Thymus (tissue), 11 donors: ENCODE results near the gene REPIN1. TPM values are rescaled to one million over a fixed set of nuclear protein-coding genes. Genes with fewer than 3 reads are reported as not detected.

Experiments used
- DNase-seq, 9 donors: peaks; one replicate each; pipeline ENCODE4 v3.0.0-alpha.2; 2013; ENCODE audit warnings: low spot score in 9 of 9, low read depth in 6 of 9, missing footprints in 1 of 9
- H3K27ac ChIP-seq, 2 donors: one replicate each; pipeline ENCODE4 v1.5.1; 2013; ENCODE audit warnings: control low read depth in 1 of 2, low read depth in 1 of 2, low read length in 1 of 2, mild to moderate bottlenecking in 1 of 2, moderate library complexity in 1 of 2
- H3K27me3 ChIP-seq, 2 donors: one replicate each; pipeline ENCODE4 v1.5.1; 2013; ENCODE audit warnings: low read length in 1 of 2; ENCODE audit not compliant: control insufficient read depth in 2 of 2, insufficient read depth in 1 of 2
- H3K36me3 ChIP-seq, 2 donors: one replicate each; pipeline ENCODE4 v1.5.1; 2013; ENCODE audit warnings: low read length in 1 of 2, mild to moderate bottlenecking in 1 of 2, moderate library complexity in 1 of 2; ENCODE audit not compliant: control insufficient read depth in 2 of 2, insufficient read depth in 2 of 2
- H3K4me1 ChIP-seq, 2 donors: one replicate each; pipeline ENCODE4 v1.5.1; 2013; ENCODE audit warnings: low read length in 2 of 2; ENCODE audit not compliant: control insufficient read depth in 2 of 2, insufficient read depth in 2 of 2
- H3K4me3 ChIP-seq, 2 donors: one replicate each; pipeline ENCODE4 v1.5.1; 2013; ENCODE audit warnings: low read length in 2 of 2, control low read depth in 1 of 2, mild to moderate bottlenecking in 1 of 2
- H3K9me3 ChIP-seq, 2 donors: one replicate each; pipeline ENCODE4 v1.5.1; 2013; ENCODE audit warnings: low read length in 1 of 2, mild to moderate bottlenecking in 1 of 2; ENCODE audit not compliant: control insufficient read depth in 2 of 2, insufficient read depth in 1 of 2
- WGBS: extraction: QIAGEN DNeasy Blood & Tissue Kit; methylation state at CpG from one replicate; pipeline ENCODE4 v1.1.7; 2013; 5-methylcytosine and 5-hydroxymethylcytosine counted together
- polyA plus RNA-seq: library from polyadenylated mRNA; stranded (reverse); fragments of 200-250 nt; gene quantifications from one replicate; pipeline ENCODE4 v1.2.3, GENCODE V29; 2013
- total RNA-seq: library from RNA; stranded (reverse); fragments of 120-200 nt; gene quantifications from one replicate; pipeline ENCODE4 v1.2.4, GENCODE V29; 2013
- donor health status: healthy.

The REPIN1 gene
- total and polyA plus RNA-seq, 2 donors: 58.9 to 97.0 TPM

GRCh38 chr7:150334108-150334507, 34.5 kb upstream of the REPIN1 start:
- H3K4me1 ChIP-seq: no peaks in the 10 kb centered on the region
- peaks cover 62 to 66% of the 10 kb centered on the region in 2 donors for H3K36me3 ChIP-seq
- H3K27ac ChIP-seq: no peak overlapping the region
- H3K4me3 ChIP-seq: no peak overlapping the region
- H3K27me3 ChIP-seq: peaks cover 0 to 7% of the 10 kb centered on the region in 2 donors
- DNase-seq: no peak
- no peaks in the 10 kb centered on the region for H3K9me3 ChIP-seq
- over 99% methylated on average over 8 of the region's 8 CpGs for WGBS

GRCh38 chr7:150335108-150335773, 33.4 kb upstream of the REPIN1 start:
- WGBS: 93% methylated on average over 7 of the region's 7 CpGs
- Histone ChIP-seq H3K27ac (no peak overlapping the region), H3K4me3 (no peak overlapping the region), H3K4me1 (peaks cover 0 to 6% of the 10 kb centered on the region in 2 donors), H3K27me3 (peaks cover 0 to 18% of the 10 kb centered on the region in 2 donors), H3K36me3 (peaks cover 50 to 55% of the 10 kb centered on the region in 2 donors), H3K9me3 (no peaks in the 10 kb centered on the region)
- no peak for DNase-seq

- WGBS: 98% methylated on average over 6 of the region's 6 CpGs
- Histone ChIP-seq H3K4me3 (no peak overlapping the region), H3K36me3 (peaks cover 45 to 50% of the 10 kb centered on the region in 2 donors), H3K27ac (no peak overlapping the region), H3K27me3 (peaks cover 0 to 23% of the 10 kb centered on the region in 2 donors), H3K4me1 (peaks cover 0 to 10% of the 10 kb centered on the region in 2 donors), H3K9me3 (no peaks in the 10 kb centered on the region)
- DNase-seq: no peak
These were observed 32.9 kb upstream of the REPIN1 start for GRCh38 chr7:150335774-150336112.

DNA sequence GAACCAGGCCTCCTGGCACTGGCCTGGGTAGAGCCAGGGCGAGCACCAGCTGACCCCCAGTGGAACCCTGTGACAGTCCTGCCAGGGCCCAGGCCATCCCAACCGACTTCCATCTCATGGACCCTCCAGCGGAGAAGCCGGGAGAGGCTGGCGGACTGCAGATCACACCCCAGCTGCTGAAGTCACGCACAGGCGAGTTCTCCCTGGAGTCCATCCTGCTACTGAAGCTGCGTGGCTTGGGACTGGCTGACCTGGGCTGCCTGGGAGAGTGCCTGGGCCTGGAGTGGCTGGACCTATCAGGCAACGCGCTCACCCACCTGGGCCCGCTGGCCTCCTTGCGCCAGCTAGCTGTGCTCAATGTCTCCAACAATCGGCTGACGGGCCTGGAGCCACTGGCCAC, 31.9 kb upstream of the REPIN1 start:
- Histone ChIP-seq H3K27ac (no peak overlapping the region), H3K4me3 (no peak overlapping the region), H3K27me3 (peaks cover 6 to 33% of the 10 kb centered on the region in 2 donors), H3K9me3 (no peaks in the 10 kb centered on the region), H3K4me1 (peaks cover 0 to 17% of the 10 kb centered on the region in 2 donors), H3K36me3 (peaks cover 36 to 41% of the 10 kb centered on the region in 2 donors)
- DNase-seq: no peak
- 99% methylated on average over 14 of the region's 14 CpGs for WGBS

- H3K4me3 ChIP-seq: no peak overlapping the region
- peaks cover 31 to 37% of the 10 kb centered on the region in 2 donors for H3K36me3 ChIP-seq
- no peak overlapping the region for H3K27ac ChIP-seq
- H3K27me3 ChIP-seq: peaks cover 6 to 38% of the 10 kb centered on the region in 2 donors
- DNase-seq: no peak
- peaks cover 0 to 17% of the 10 kb centered on the region in 2 donors for H3K4me1 ChIP-seq
- WGBS: 98% methylated on average over 18 of the region's 18 CpGs
- H3K9me3 ChIP-seq: no peaks in the 10 kb centered on the region
These were observed 31.4 kb upstream of the REPIN1 start for GRCh38 chr7:150337179-150337578.

DNA sequence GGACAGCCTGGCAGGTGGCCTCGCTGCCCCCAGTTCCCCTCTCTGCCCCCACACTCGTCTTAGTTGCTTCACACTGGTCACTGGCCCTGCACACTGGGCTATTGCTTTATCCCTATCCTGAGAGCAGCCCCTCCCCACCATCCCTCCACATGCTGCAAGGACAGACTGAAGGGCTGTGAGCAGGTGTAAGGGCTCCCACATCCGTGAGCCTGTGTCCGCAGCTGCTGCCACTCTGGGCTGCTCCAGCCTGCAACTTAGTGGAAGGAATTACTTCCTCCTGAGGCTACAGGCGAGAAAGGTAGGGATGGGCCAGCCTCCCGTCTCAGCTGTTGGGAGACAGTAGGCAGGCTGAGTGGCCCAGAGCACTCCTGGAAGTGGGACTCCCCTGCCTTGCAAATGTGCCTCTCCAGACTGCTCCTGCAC, 31.0 kb upstream of the REPIN1 start:
- Histone ChIP-seq H3K27me3 (peaks cover 6 to 42% of the 10 kb centered on the region in 2 donors), H3K4me1 (peaks cover 0 to 17% of the 10 kb centered on the region in 2 donors), H3K4me3 (no peak overlapping the region), H3K36me3 (peaks cover 30 to 34% of the 10 kb centered on the region in 2 donors), H3K27ac (no peak overlapping the region), H3K9me3 (no peaks in the 10 kb centered on the region)
- 97% methylated on average over 6 of the region's 6 CpGs for WGBS
- DNase-seq: no peak

DNA sequence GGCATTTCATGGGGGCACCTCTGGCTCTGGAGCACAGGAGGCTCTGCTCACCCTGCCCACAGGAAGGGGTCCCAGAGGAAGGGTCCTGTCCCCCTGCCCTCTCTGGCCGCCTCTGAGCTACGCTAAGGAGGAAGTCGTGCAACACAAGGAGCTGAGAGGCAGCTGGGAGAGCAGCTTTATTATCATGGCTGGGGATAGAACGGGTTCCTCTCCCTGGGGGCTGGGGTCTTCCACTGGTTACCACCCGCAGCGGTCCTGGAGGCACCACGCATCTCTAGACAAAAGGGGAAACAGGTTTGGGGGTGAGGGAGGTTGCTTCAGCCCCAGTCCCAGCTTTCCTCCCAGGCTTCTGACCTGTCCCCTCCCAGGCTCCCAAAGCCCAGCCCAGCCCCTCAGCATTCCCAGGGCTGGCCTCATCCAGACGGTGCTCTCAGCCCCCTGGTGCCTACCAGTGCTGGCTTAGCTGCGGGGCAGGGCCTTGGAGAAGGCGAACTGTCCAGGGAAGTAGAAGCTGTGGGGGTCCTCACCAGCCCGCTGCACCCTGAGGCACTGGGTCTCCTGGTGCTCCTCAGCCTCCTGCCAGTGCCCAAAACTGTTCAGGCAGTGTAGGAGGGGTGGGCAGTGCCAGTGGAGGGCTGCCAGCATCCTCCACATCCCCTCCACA, 30.3 kb upstream of the REPIN1 start:
- no peaks in the 10 kb centered on the region for H3K9me3 ChIP-seq
- peaks cover 0 to 17% of the 10 kb centered on the region in 2 donors for H3K4me1 ChIP-seq
- H3K27me3 ChIP-seq: peaks cover 6 to 49% of the 10 kb centered on the region in 2 donors
- H3K27ac ChIP-seq: no peak overlapping the region
- WGBS: 95% methylated on average over 11 of the region's 11 CpGs
- DNase-seq: no peak
- no peak overlapping the region for H3K4me3 ChIP-seq
- peaks cover 26 to 33% of the 10 kb centered on the region in 2 donors for H3K36me3 ChIP-seq

- Histone ChIP-seq H3K27me3 (peaks cover 6 to 54% of the 10 kb centered on the region in 2 donors), H3K27ac (peak overlapping the region in 1 of 2 donors; percentile 31), H3K36me3 (peaks cover 22 to 24% of the 10 kb centered on the region in 2 donors), H3K9me3 (peaks cover 0 to 5% of the 10 kb centered on the region in 2 donors), H3K4me3 (no peak overlapping the region), H3K4me1 (peaks cover 0 to 17% of the 10 kb centered on the region in 2 donors)
- no peak for DNase-seq
- 53% methylated on average over 9 of the region's 9 CpGs for WGBS
These were observed 29.2 kb upstream of the REPIN1 start for GRCh38 chr7:150339409-150339809.

DNA sequence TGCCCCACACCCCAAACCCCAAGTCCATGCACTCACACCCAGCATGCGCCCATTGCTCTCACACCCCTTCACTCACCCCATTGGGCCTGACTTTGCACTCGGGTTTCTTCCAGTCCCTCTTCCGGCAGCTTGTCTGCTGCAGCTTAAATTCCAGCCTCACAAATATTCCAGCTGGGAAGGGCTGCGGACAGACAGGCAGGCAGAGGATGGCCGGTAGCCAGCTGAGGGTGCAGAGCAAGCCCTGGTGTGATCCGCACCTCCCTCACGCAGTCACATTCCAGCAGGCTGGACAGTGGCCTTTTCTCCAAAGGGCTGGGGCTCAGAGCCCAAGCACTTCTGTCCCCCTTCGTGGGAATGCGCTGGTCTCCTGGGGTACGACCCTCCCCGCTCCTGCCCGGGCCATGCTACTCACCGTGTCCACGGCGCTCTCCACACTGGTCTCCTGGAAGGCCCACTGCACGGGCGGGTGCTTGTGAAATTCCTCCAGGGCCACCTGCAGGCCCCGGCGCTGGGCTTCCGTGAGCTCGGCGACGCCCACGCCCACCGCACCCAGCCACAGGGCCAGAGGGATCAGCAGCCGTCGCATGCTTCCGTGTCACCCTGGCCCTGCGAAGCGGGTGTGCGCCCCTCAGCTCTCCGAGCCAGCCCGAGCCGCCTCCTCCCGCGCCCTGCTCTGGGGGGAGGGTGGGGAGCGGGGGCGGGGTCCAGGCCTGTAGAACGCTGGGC, 28.4 kb upstream of the REPIN1 start:
- H3K9me3 ChIP-seq: peaks cover 0 to 8% of the 10 kb centered on the region in 2 donors
- H3K27me3 ChIP-seq: peaks cover 6 to 54% of the 10 kb centered on the region in 2 donors
- H3K4me1 ChIP-seq: peaks cover 0 to 17% of the 10 kb centered on the region in 2 donors
- no peak overlapping the region for H3K4me3 ChIP-seq
- 34% methylated on average over 39 of the region's 39 CpGs for WGBS
- H3K36me3 ChIP-seq: peaks cover 22% of the 10 kb centered on the region in 2 donors
- H3K27ac ChIP-seq: no peak overlapping the region
- peak in 1 of 9 donors; percentile 48 for DNase-seq
